SK-N-MC (cell line): Measurements from ENCODE around the gene ABR.

Experiments used
- DNase-seq: peaks from one replicate; pipeline ENCODE4 v3.0.0-alpha.2; 2011; ENCODE audit warnings: low read depth, low spot score
- H3K27ac ChIP-seq: fragments of 200-600 bp; sonication (generic); 2 replicates; pipeline ENCODE4 v1.5.1; 2016; ENCODE audit warnings: mixed run types
- H3K36me3 ChIP-seq: fragments of 200-600 bp; sonication (generic); 2 replicates; pipeline ENCODE4 v1.6.1; 2017; ENCODE audit warnings: antibody characterized with exemption, low read length, mixed read lengths; ENCODE audit not compliant: insufficient read depth
- H3K4me3 ChIP-seq: fragments of 200-600 bp; sonication (generic); 2 replicates; pipeline ENCODE4 v1.5.1; 2016
- H3K9ac ChIP-seq: fragments of 200-600 bp; sonication (generic); 2 replicates; pipeline ENCODE4 v1.8.0; 2017; ENCODE audit warnings: mixed run types, mixed read lengths; ENCODE audit not compliant: insufficient read length
- H3K9me3 ChIP-seq: fragments of 200-600 bp; sonication (generic); 2 replicates; pipeline ENCODE4 v1.6.1; 2017; ENCODE audit warnings: low read depth, mild to moderate bottlenecking, antibody characterized with exemption, low read length, moderate library complexity, mixed read lengths
- EZH2 ChIP-seq: fragments of 200-600 bp; sonication (generic); IDR thresholded peaks from one replicate; pipeline ENCODE4 v1.6.1; 2017; ENCODE audit warnings: antibody characterized with exemption
- FOXP2 ChIP-seq: optimal IDR thresholded peaks from 2 replicates; pipeline ENCODE3; 2011; ENCODE audit warnings: mild to moderate bottlenecking, moderate library complexity; ENCODE audit not compliant: insufficient read depth; ENCODE audit errors: extremely low read length, control extremely low read depth
- POLR2AphosphoS5 ChIP-seq: IDR thresholded peaks from 2 replicates; pipeline ENCODE4 v1.6.1; 2012; ENCODE audit warnings: mild to moderate bottlenecking, low read depth, low read length, borderline replicate concordance

Gene ABR

GRCh38 chr17:1039511-1040215, 140.1 kb downstream of the ABR start:
- Histone ChIP-seq H3K9ac (peak overlapping the region; percentile 47), H3K36me3 (no peaks in the 10 kb centered on the region; the same call in 1 of the 2 replicates), H3K27ac (peak overlapping the region; percentile 19; the same call in 1 of the 2 replicates), H3K9me3 (no peaks in the 10 kb centered on the region), H3K4me3 (no peak overlapping the region)
- no peak for DNase-seq
- TF ChIP-seq EZH2 (no peak), FOXP2 (no peak), POLR2AphosphoS5 (no peak)

- Histone ChIP-seq H3K9me3 (no peaks in the 10 kb centered on the region), H3K9ac (no peak overlapping the region), H3K4me3 (no peak overlapping the region), H3K27ac (no peak overlapping the region), H3K36me3 (no peaks in the 10 kb centered on the region; the same call in 1 of the 2 replicates)
- no peak for DNase-seq
- no peak for TF ChIP-seq FOXP2
These were observed 140.7 kb downstream of the ABR start for GRCh38 chr17:1039123-1039507.

GRCh38 chr17:1038459-1039122, 141.2 kb downstream of the ABR start:
- Histone ChIP-seq H3K27ac (no peak overlapping the region), H3K36me3 (no peaks in the 10 kb centered on the region; the same call in 1 of the 2 replicates), H3K9me3 (no peaks in the 10 kb centered on the region), H3K4me3 (no peak overlapping the region), H3K9ac (no peak overlapping the region)
- no peak for DNase-seq
- TF ChIP-seq POLR2AphosphoS5 (no peak), FOXP2 (no peak), EZH2 (no peak)

DNA sequence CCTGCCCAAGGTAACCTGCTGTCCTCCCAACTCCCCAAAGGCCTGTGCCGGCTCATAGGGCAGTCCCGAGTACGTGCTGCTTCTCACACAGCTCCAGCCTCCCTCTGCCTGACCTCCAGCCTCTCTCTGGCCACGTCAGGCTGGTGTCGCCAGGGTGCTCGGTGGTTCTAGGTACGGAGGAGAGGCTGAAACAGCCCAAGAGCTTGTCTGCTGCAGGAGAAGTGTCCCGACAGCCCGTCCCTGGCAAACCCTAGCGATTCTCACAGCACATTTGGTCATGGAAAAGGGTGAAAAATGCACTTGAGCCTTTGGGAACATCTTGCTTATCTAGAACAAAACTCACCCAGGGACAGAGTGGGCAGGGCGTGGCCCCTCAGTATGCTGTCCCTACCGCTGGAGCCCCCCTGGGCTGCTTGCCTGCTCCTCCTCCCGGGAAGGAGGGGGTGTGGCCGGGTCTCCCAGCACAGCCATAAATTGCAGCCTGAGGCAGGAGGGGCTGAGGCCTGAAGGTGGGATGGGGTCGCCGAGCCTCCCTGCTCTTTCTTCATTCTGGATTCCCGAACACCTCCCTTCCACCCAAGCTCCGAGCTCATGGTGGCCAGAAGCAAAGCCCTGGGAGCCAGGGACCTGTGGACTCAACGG, 142.4 kb downstream of the ABR start:
- no peak for DNase-seq
- no peak overlapping the region for H3K9ac ChIP-seq
- no peaks in the 10 kb centered on the region; the same call in 1 of the 2 replicates for H3K36me3 ChIP-seq
- H3K9me3 ChIP-seq: no peaks in the 10 kb centered on the region
- TF ChIP-seq EZH2 (no peak), POLR2AphosphoS5 (no peak), FOXP2 (no peak)
- no peak overlapping the region for H3K4me3 ChIP-seq
- no peak overlapping the region for H3K27ac ChIP-seq

- TF ChIP-seq EZH2: no peak
- H3K9ac ChIP-seq: no peak overlapping the region
- DNase-seq: no peak
- no peaks in the 10 kb centered on the region for H3K36me3 ChIP-seq
- H3K4me3 ChIP-seq: no peak overlapping the region
- H3K27ac ChIP-seq: no peak overlapping the region
- no peaks in the 10 kb centered on the region for H3K9me3 ChIP-seq
These were observed 142.9 kb downstream of the ABR start for GRCh38 chr17:1036845-1037237.

GRCh38 chr17:1036171-1036844, 143.5 kb downstream of the ABR start:
- Histone ChIP-seq H3K27ac (no peak overlapping the region), H3K9me3 (no peaks in the 10 kb centered on the region), H3K9ac (no peak overlapping the region), H3K36me3 (no peaks in the 10 kb centered on the region), H3K4me3 (no peak overlapping the region)
- TF ChIP-seq FOXP2 (no peak), POLR2AphosphoS5 (no peak), EZH2 (no peak)
- no peak for DNase-seq

DNA sequence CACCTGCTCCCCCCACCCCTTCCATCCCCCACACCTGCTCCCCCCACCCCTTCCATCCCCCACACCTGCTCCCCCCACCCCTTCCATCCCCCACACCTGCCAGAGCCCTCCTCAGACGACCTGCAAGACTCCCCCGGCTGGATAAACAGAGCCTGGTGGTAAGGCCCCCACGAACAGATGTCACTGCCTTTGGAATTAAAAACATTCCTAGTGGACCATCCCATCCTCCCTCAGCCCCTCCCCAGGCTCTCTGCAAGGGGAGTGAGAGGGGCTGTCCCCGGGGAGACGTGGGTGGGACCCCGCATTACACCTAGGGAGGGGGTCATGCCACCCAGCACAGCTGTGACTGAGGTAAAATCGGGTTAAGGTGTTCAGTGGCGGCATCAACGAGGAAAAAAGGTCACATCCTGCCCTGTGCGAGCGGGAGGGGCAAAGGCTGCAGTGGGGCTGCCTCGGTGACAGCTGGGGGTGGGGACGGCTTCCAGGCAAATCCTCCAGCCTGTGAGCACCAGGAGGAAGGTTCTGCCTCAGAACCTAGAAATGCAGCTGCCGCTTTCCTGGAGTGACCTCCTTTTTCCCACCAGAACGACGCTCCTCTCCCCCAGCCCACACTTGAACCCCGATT, 144.1 kb downstream of the ABR start:
- no peak for DNase-seq
- Histone ChIP-seq H3K9ac (no peak overlapping the region), H3K9me3 (no peaks in the 10 kb centered on the region), H3K36me3 (no peaks in the 10 kb centered on the region), H3K4me3 (no peak overlapping the region), H3K27ac (no peak overlapping the region)
- no peak for TF ChIP-seq POLR2AphosphoS5
- TF ChIP-seq FOXP2: no peak
- no peak for TF ChIP-seq EZH2

- no peaks in the 10 kb centered on the region for H3K36me3 ChIP-seq
- TF ChIP-seq FOXP2 (no peak), POLR2AphosphoS5 (no peak), EZH2 (no peak)
- no peak overlapping the region for H3K27ac ChIP-seq
- no peak overlapping the region for H3K4me3 ChIP-seq
- H3K9ac ChIP-seq: no peak overlapping the region
- H3K9me3 ChIP-seq: no peaks in the 10 kb centered on the region
- DNase-seq: no peak
These were observed 145.1 kb downstream of the ABR start for GRCh38 chr17:1034652-1035210.
